SK-N-SH (cell line): ENCODE data around the gene R3HDM2.

Experiments
- CTCF ChIP-seq: fragments of 200-600 bp; sonication (generic); IDR thresholded peaks from 2 replicates; pipeline ENCODE4 v1.6.1; 2017; ENCODE audit warnings: antibody characterized with exemption, mild to moderate bottlenecking, moderate library complexity
- EP300 ChIP-seq, 2 experiments: IDR thresholded peaks; 2 replicates each; pipeline versions ENCODE4 v1.4.0 to v1.6.1; 2012; ENCODE audit warnings: borderline replicate concordance in 1 of 2, low read depth in 1 of 2, low read length in 1 of 2

DNA sequence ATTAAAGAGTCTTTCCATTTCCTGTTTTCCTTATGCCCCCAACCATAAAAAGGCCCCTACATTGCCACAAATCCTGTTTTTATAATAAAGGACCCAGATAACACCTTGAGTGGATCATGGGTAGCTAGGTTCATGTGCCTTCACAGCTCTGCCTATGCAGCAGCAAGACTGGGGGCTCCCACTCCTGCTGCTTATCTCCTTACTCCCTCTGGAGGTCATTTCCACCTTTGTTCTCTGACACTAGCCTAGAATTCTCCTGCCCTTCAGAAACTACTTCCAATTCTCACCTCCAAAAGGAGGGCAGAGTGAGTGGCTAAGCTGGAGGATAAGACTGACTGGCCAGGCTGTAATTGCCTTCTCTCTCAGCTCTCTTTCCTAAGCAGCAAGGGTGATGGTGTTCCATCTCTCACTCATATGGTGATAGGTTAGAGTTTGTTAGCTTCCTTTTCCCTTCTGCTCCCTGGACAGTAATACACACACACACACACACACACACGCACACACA, 159.8 kb downstream of the R3HDM2 start:
- TF ChIP-seq CTCF = no peak
- TF ChIP-seq EP300 (IDR thresholded peaks at IDR 0.05; ENCODE audit: borderline replicate concordance in 1 of 2, low read depth in 1 of 2, low read length in 1 of 2) = no peak
